B cell (primary cell): ENCODE measurements around the gene TOMM40L. TPM values are rescaled to one million over a fixed set of nuclear protein-coding genes. Genes with fewer than 3 reads are reported as not detected.

Experiments
- ATAC-seq: fragments of 200-7000 bp; cut with Tn5 transposase; one replicate; pipeline ENCODE4 v1.10.0; 2021; ENCODE audit warnings: low read depth, mild to moderate bottlenecking, moderate number of reproducible peaks, moderate library complexity
- CTCF ChIA-PET: fragments of 350-600 bp; sonication (Branson Sonifier 250); formaldehyde crosslinking; loops from one replicate; lab custom pipeline; 2021; ENCODE audit warnings: antibody characterized with exemption, inconsistent platforms; lab: Charles Lee
- POLR2A ChIA-PET: fragments of 350-600 bp; sonication (Branson Sonifier 250); formaldehyde crosslinking; loops from one replicate; lab custom pipeline; 2021; ENCODE audit warnings: antibody characterized with exemption; lab: Charles Lee
- DNase-seq: peaks from one replicate; pipeline ENCODE4 v3.0.0; 2013
- H2AFZ ChIP-seq: 2 replicates; pipeline ENCODE4 v1.6.1; 2012; ENCODE audit warnings: mild to moderate bottlenecking, low read depth, low read length; ENCODE audit not compliant: insufficient read depth, poor library complexity, severe bottlenecking
- H3K27ac ChIP-seq, 2 donors: 1 replicate in 1 of 2; 2 replicates in 1 of 2; pipeline ENCODE4 v1.5.1; 2012 to 2013; ENCODE audit warnings: low read length in 2 of 2, mild to moderate bottlenecking in 2 of 2, moderate library complexity in 1 of 2
- H3K27me3 ChIP-seq, 4 experiments: fragments of 200-600 bp in 1 of 4; sonication (generic) in 1 of 4; replicated peaks in 1 of 4; 1 replicate in 2 of 4; 2 replicates in 2 of 4; pipeline versions ENCODE4 v1.6.1 to v1.7.0; 2013 to 2016; ENCODE audit warnings: low read length in 3 of 4, mild to moderate bottlenecking in 2 of 4, mixed read lengths in 1 of 4, moderate library complexity in 1 of 4; ENCODE audit not compliant: insufficient read depth in 4 of 4, control insufficient read depth in 3 of 4; ENCODE audit errors: control extremely low read depth in 1 of 4
- H3K36me3 ChIP-seq, 2 experiments: replicated peaks in 1 of 2; 1 replicate in 1 of 2; 2 replicates in 1 of 2; pipeline versions ENCODE4 v1.6.1 to v1.7.1; 2013; ENCODE audit warnings: low read length in 1 of 2; ENCODE audit not compliant: insufficient read depth in 2 of 2, control insufficient read depth in 1 of 2; ENCODE audit errors: control extremely low read depth in 1 of 2, extremely low read depth in 1 of 2
- H3K4me1 ChIP-seq, 2 donors: fragments of 200-600 bp in 1 of 2; sonication (generic) in 1 of 2; 1 replicate in 1 of 2; 2 replicates in 1 of 2; pipeline versions ENCODE4 v1.5.1 to v1.6.1; 2013 to 2017; ENCODE audit warnings: low read length in 2 of 2; ENCODE audit not compliant: control insufficient read depth in 2 of 2, insufficient read depth in 2 of 2
- H3K4me2 ChIP-seq: replicated peaks from 2 replicates; pipeline ENCODE3; 2012; ENCODE audit warnings: mild to moderate bottlenecking, low read depth, low read length; ENCODE audit not compliant: poor library complexity, severe bottlenecking
- H3K4me3 ChIP-seq, 5 experiments: fragments of 200-600 bp in 1 of 5; sonication (generic) in 1 of 5; 1 replicate in 3 of 5; 2 replicates in 2 of 5; pipeline versions ENCODE4 v1.5.1 to v1.7.0; 2011 to 2016; ENCODE audit warnings: low read length in 4 of 5, mild to moderate bottlenecking in 4 of 5, low read depth in 2 of 5, control low read depth in 1 of 5, moderate library complexity in 1 of 5; ENCODE audit not compliant: insufficient read depth in 1 of 5; ENCODE audit errors: control extremely low read depth in 1 of 5, extremely low read depth in 1 of 5
- H3K79me2 ChIP-seq: fragments of 200-600 bp; sonication (generic); one replicate; pipeline ENCODE4 v1.6.0; 2016; ENCODE audit warnings: low read length; ENCODE audit not compliant: control insufficient read depth, insufficient read depth
- H3K9ac ChIP-seq: fragments of 200-600 bp; sonication (generic); 2 replicates; pipeline ENCODE4 v1.6.1; 2017; ENCODE audit warnings: mild to moderate bottlenecking, low read length, moderate library complexity
- H3K9me3 ChIP-seq, 3 donors: one replicate each; pipeline versions ENCODE4 v1.6.1 to v1.7.1; 2013; ENCODE audit warnings: low read length in 2 of 3; ENCODE audit not compliant: control insufficient read depth in 2 of 3, insufficient read depth in 1 of 3; ENCODE audit errors: control extremely low read depth in 1 of 3
- H4K20me1 ChIP-seq: 2 replicates; pipeline ENCODE4 v1.6.0; 2012; ENCODE audit warnings: mild to moderate bottlenecking, low read length; ENCODE audit not compliant: insufficient read depth, control insufficient read depth, poor library complexity, severe bottlenecking
- H3K27ac Mint-ChIP-seq: one replicate; pipeline ENCODE4 v1.8.0; 2021; ENCODE audit warnings: mixed read lengths
- H3K27me3 Mint-ChIP-seq: one replicate; pipeline ENCODE4 v1.8.0; 2021; ENCODE audit warnings: mixed read lengths
- H3K4me1 Mint-ChIP-seq: one replicate; pipeline ENCODE4 v1.8.0; 2021; ENCODE audit warnings: mixed read lengths
- H3K4me3 Mint-ChIP-seq: one replicate; pipeline ENCODE4 v1.8.0; 2021; ENCODE audit warnings: mixed read lengths
- H3K9me3 Mint-ChIP-seq: one replicate; pipeline ENCODE4 v1.8.0; 2022; ENCODE audit warnings: mixed read lengths; ENCODE audit not compliant: insufficient read depth
- EZH2 ChIP-seq: IDR thresholded peaks from 2 replicates; pipeline ENCODE4 v1.6.1; 2012; ENCODE audit warnings: borderline replicate concordance, low read depth, mild to moderate bottlenecking, moderate library complexity, low read length; ENCODE audit not compliant: insufficient read depth, poor library complexity, severe bottlenecking
- WGBS: methylation state at CpG from one replicate; pipeline ENCODE4 v1.1.5; 2013; ENCODE audit warnings: missing lambda C conversion rate; ENCODE audit not compliant: insufficient coverage; 5-methylcytosine and 5-hydroxymethylcytosine counted together
- intact Hi-C: fragments of 100-400 bp; cut with micrococcal nuclease; formaldehyde crosslinking; loops from one replicate; pipeline ENCODE4 v1.10.0; 2022
- polyA plus RNA-seq: library from polyadenylated mRNA; depleted of rRNA; stranded (reverse); fragments of >200 nt; gene quantifications from 2 replicates; pipeline ENCODE4 v1.2.3, GENCODE V29; 2012
- total RNA-seq, 2 donors: library from RNA; stranded (reverse); fragments of 120-200 nt in 1 of 2; gene quantifications; 1 replicate in 1 of 2; 2 replicates in 1 of 2; pipeline versions ENCODE4 v1.2.3 to v1.2.4, GENCODE V29; 2013 to 2022
- TF ChIP-seq, protein P1 (sequence below): fragments of 200-600 bp; IDR thresholded peaks from one replicate; pipeline ENCODE4 v1.8.0; 2022; ENCODE audit warnings: antibody characterized with exemption, mild to moderate bottlenecking

TOMM40L gene
- total and polyA plus RNA-seq, 2 donors (not counting 1 experiment from before 2014, with no cell fraction given) = 6.5 to 9.2 TPM

DNA sequence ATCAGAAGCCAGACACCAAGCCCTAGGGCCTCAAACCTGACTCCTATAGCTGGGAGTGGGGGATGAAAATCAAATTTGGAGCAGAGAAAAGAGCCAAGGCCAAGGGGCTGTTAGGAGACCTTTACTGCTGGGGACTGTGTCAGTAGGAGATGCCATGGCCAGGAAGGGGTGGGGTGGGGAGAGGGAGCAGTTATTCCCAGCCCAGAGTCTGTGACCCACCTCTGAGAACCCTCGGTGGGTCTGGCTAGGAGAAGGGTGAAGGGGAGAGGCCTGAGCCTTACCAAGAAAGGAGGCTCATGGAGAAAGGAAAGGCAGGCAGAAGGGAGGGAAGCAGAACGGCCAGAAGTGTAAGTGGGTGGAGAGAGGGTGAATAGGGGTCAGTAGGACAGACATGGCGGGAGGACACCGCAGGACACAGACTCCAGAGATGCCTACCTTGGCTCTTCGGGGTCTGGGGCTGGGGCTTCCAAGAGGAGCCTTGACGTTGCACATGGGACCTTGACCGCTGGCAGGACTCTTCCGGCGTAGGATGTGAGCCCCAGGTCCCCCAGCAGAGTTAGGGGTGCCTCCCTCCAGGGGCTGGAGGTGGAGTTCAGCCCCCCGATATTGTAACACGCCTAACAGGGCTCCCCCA, 28.2 kb upstream of the TOMM40L start:
- Histone ChIP-seq H3K4me3 (no peak overlapping the region), H3K4me2 (no peak overlapping the region), H3K4me1 (peaks cover 40 to 57% of the 10 kb centered on the region in 2 donors), H2AFZ (no peak overlapping the region), H3K9me3 (no peaks in the 10 kb centered on the region), H3K36me3 (no peaks in the 10 kb centered on the region), H3K27ac (no peak overlapping the region), H3K9ac (no peak overlapping the region), H4K20me1 (no peaks in the 10 kb centered on the region), H3K27me3 (no peaks in the 10 kb centered on the region), H3K79me2 (peaks cover 23% of the 10 kb centered on the region)
- ATAC-seq (no peak), DNase-seq (no peak)
- TF ChIP-seq, protein P1, sequence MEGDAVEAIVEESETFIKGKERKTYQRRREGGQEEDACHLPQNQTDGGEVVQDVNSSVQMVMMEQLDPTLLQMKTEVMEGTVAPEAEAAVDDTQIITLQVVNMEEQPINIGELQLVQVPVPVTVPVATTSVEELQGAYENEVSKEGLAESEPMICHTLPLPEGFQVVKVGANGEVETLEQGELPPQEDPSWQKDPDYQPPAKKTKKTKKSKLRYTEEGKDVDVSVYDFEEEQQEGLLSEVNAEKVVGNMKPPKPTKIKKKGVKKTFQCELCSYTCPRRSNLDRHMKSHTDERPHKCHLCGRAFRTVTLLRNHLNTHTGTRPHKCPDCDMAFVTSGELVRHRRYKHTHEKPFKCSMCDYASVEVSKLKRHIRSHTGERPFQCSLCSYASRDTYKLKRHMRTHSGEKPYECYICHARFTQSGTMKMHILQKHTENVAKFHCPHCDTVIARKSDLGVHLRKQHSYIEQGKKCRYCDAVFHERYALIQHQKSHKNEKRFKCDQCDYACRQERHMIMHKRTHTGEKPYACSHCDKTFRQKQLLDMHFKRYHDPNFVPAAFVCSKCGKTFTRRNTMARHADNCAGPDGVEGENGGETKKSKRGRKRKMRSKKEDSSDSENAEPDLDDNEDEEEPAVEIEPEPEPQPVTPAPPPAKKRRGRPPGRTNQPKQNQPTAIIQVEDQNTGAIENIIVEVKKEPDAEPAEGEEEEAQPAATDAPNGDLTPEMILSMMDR = no peak
- no peak for TF ChIP-seq EZH2
- POLR2A ChIA-PET = no interaction called here
- Mint-ChIP-seq H3K27me3 (no peaks in the 10 kb centered on the region), H3K27ac (no peak overlapping the region), H3K9me3 (no peaks in the 10 kb centered on the region), H3K4me3 (no peak overlapping the region), H3K4me1 (peaks cover 50% of the 10 kb centered on the region)
- 96% methylated on average over 11 of the region's 11 CpGs for WGBS
- intact Hi-C loops = no loop called here
- CTCF ChIA-PET = no interaction called here

DNA sequence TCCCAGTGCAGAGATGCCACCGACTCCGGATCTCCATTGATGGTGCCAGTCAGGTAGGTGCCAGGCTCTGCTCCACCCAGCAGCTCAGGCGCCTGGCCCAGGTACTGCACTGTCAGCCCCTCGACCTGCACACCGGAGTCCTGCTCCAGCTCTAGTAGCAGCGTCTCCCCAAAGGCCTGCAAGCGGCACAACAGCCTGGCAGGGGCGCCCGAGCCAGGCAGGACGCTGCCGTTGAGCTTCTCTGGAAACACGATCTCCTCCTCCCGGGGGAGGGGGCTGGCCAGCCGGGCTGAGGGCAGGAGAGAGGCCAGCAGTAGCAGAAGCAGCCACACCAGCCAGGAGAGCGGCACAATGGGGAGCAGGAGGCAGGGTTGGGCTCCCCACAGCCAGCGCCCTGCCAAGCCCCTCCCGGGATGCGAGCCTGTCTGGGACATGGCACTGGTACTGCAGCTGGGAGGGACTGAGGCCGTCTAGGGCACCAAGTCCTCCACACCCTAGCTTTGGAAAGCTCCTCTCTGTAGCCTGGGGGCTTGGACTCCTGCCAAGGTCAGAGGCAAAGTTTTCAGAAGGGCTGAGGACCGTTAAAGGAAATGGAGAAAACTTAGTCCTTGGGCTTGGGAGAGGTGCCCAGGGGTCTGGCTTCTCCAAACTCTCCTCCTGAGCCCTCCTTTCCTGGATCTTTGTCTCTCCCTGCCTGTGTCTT, 27.5 kb upstream of the TOMM40L start:
- TF ChIP-seq EZH2 = no peak
- TF ChIP-seq, protein P1 = no peak
- Mint-ChIP-seq H3K27ac (no peak overlapping the region), H3K4me1 (peaks cover 46% of the 10 kb centered on the region), H3K4me3 (no peak overlapping the region), H3K27me3 (no peaks in the 10 kb centered on the region), H3K9me3 (no peaks in the 10 kb centered on the region)
- Histone ChIP-seq H3K36me3 (no peaks in the 10 kb centered on the region), H3K9me3 (no peaks in the 10 kb centered on the region), H3K9ac (no peak overlapping the region), H3K4me2 (no peak overlapping the region), H3K79me2 (peaks cover 26% of the 10 kb centered on the region), H2AFZ (no peak overlapping the region), H3K4me1 (peaks cover 40 to 57% of the 10 kb centered on the region in 2 donors), H3K27ac (no peak overlapping the region), H3K27me3 (no peaks in the 10 kb centered on the region), H3K4me3 (no peak overlapping the region), H4K20me1 (no peaks in the 10 kb centered on the region)
- ChIA-PET POLR2A (no interaction called here), CTCF (interaction anchor here (0.9 kb wide), 1 partner anchor 12 kb away, joined by 3 read pairs; no protein-coding TSS in a partner anchor)
- intact Hi-C loops = no loop called here
- ATAC-seq (no peak), DNase-seq (no peak)
- WGBS = 86% methylated on average over 19 of the region's 20 CpGs
